H9 (cell line): ENCODE data around the gene CSTF3. TPM values are rescaled to one million over a fixed set of nuclear protein-coding genes. Genes with fewer than 3 reads are reported as not detected.

Source experiments
- DNase-seq: peaks from one replicate; pipeline ENCODE4 v3.0.0-alpha.2; 2017
- H2AFZ ChIP-seq: one replicate; pipeline ENCODE4 v1.6.1; 2013; ENCODE audit warnings: mild to moderate bottlenecking, low read length, control low read depth, moderate library complexity
- H2AK5ac ChIP-seq: 2 replicates; pipeline ENCODE4 v1.6.1; 2013; ENCODE audit warnings: low read length, control low read depth, mixed read lengths; ENCODE audit not compliant: insufficient read length
- H2BK120ac ChIP-seq: one replicate; pipeline ENCODE4 v1.6.1; 2013; ENCODE audit warnings: low read depth, mild to moderate bottlenecking, low read length, control low read depth, inconsistent platforms; ENCODE audit not compliant: poor library complexity, severe bottlenecking
- H2BK12ac ChIP-seq: 2 replicates; pipeline ENCODE4 v1.6.1; 2013; ENCODE audit warnings: low read length, control low read depth, mixed read lengths, low read depth; ENCODE audit not compliant: insufficient read length
- H2BK15ac ChIP-seq: 2 replicates; pipeline ENCODE4 v1.6.1; 2013; ENCODE audit warnings: low read depth, low read length, control low read depth
- H2BK20ac ChIP-seq: one replicate; pipeline ENCODE4 v1.6.1; 2013; ENCODE audit warnings: low read depth, mild to moderate bottlenecking, low read length, control low read depth, inconsistent platforms; ENCODE audit not compliant: poor library complexity, severe bottlenecking
- H2BK5ac ChIP-seq: 2 replicates; pipeline ENCODE4 v1.6.1; 2013; ENCODE audit warnings: low read length, control low read depth, mixed read lengths; ENCODE audit not compliant: insufficient read length
- H3K14ac ChIP-seq: 2 replicates; pipeline ENCODE4 v1.6.1; 2013; ENCODE audit warnings: low read length, control low read depth; ENCODE audit not compliant: insufficient read depth
- H3K18ac ChIP-seq: 2 replicates; pipeline ENCODE4 v1.6.1; 2013; ENCODE audit warnings: low read depth, mild to moderate bottlenecking, mixed read lengths, low read length, control low read depth; ENCODE audit not compliant: insufficient read length
- H3K23ac ChIP-seq: 2 replicates; pipeline ENCODE4 v1.6.1; 2013; ENCODE audit warnings: low read length, control low read depth, mixed read lengths, low read depth; ENCODE audit not compliant: insufficient read length
- H3K23me2 ChIP-seq: 2 replicates; pipeline ENCODE4 v1.6.1; 2013; ENCODE audit warnings: low read depth, mild to moderate bottlenecking, mixed read lengths, low read length, control low read depth; ENCODE audit not compliant: insufficient read length, poor library complexity, severe bottlenecking
- H3K27ac ChIP-seq: 2 replicates; pipeline ENCODE4 v1.5.1; 2013; ENCODE audit warnings: low read length, control low read depth, mixed read lengths, low read depth; ENCODE audit not compliant: insufficient read length
- H3K27me3 ChIP-seq: 2 replicates; pipeline ENCODE4 v1.6.1; 2013; ENCODE audit warnings: low read length, control low read depth, inconsistent platforms; ENCODE audit not compliant: insufficient read depth
- H3K4ac ChIP-seq: 2 replicates; pipeline ENCODE4 v1.6.1; 2013; ENCODE audit warnings: low read depth, mild to moderate bottlenecking, control low read depth, inconsistent platforms, low read length, moderate library complexity
- H3K4me1 ChIP-seq: 2 replicates; pipeline ENCODE4 v1.6.1; 2013; ENCODE audit warnings: low read length, control low read depth, inconsistent platforms; ENCODE audit not compliant: insufficient read depth
- H3K4me2 ChIP-seq: 2 replicates; pipeline ENCODE4 v1.6.1; 2013; ENCODE audit warnings: low read length, control low read depth, mixed read lengths; ENCODE audit not compliant: insufficient read length, insufficient read depth
- H3K56ac ChIP-seq: 2 replicates; pipeline ENCODE4 v1.6.1; 2013; ENCODE audit warnings: low read depth, mild to moderate bottlenecking, mixed read lengths, low read length, control low read depth; ENCODE audit not compliant: insufficient read length
- H3K79me1 ChIP-seq: 2 replicates; pipeline ENCODE4 v1.6.1; 2013; ENCODE audit warnings: low read depth, mild to moderate bottlenecking, moderate library complexity, low read length, control low read depth, inconsistent platforms; ENCODE audit not compliant: insufficient read depth, poor library complexity, severe bottlenecking
- H3K79me2 ChIP-seq: 2 replicates; pipeline ENCODE4 v1.6.1; 2013; ENCODE audit warnings: low read length, control low read depth, inconsistent platforms; ENCODE audit not compliant: insufficient read depth
- H3K9ac ChIP-seq: 2 replicates; pipeline ENCODE4 v1.6.1; 2013; ENCODE audit warnings: low read length, control low read depth, mixed read lengths; ENCODE audit not compliant: insufficient read length; ENCODE audit errors: extremely low read depth
- H3K9me3 ChIP-seq: one replicate; pipeline ENCODE4 v1.6.1; 2013; ENCODE audit warnings: low read depth, low read length, inconsistent platforms; ENCODE audit not compliant: control insufficient read depth
- H3T11ph ChIP-seq: one replicate; pipeline ENCODE4 v1.6.1; 2013; ENCODE audit warnings: mild to moderate bottlenecking, low read length, control low read depth, inconsistent platforms
- H4K20me1 ChIP-seq: one replicate; pipeline ENCODE4 v1.6.1; 2013; ENCODE audit not compliant: control insufficient read depth, insufficient read length, insufficient read depth
- H4K5ac ChIP-seq: 2 replicates; pipeline ENCODE4 v1.6.1; 2013; ENCODE audit warnings: low read depth, mild to moderate bottlenecking, mixed read lengths, low read length, control low read depth; ENCODE audit not compliant: insufficient read length
- H4K8ac ChIP-seq: replicated peaks from 2 replicates; pipeline ENCODE4 v1.6.1; 2013; ENCODE audit warnings: low read length, control low read depth, mixed read lengths, low read depth; ENCODE audit not compliant: insufficient read length
- H4K91ac ChIP-seq: 2 replicates; pipeline ENCODE4 v1.6.1; 2013; ENCODE audit warnings: low read depth, mild to moderate bottlenecking, moderate library complexity, mixed read lengths, low read length, control low read depth; ENCODE audit not compliant: insufficient read length
- H3K27ac Mint-ChIP-seq, 3 experiments: 2 replicates in 2 of 3; 3 replicates in 1 of 3; pipeline ENCODE4 v1.8.0; 2020 to 2021; ENCODE audit warnings: mixed read lengths in 3 of 3, mild to moderate bottlenecking in 1 of 3, moderate library complexity in 1 of 3
- H3K27me3 Mint-ChIP-seq: 2 replicates; pipeline ENCODE4 v1.8.0; 2021; ENCODE audit warnings: low read depth, mild to moderate bottlenecking, moderate library complexity, mixed read lengths
- H3K36me3 Mint-ChIP-seq, 3 experiments: 2 replicates in 2 of 3; 3 replicates in 1 of 3; pipeline ENCODE4 v1.8.0; 2020 to 2021; ENCODE audit warnings: low read depth in 3 of 3, mixed read lengths in 3 of 3; ENCODE audit not compliant: insufficient read depth in 1 of 3
- H3K4me1 Mint-ChIP-seq, 2 experiments: 2 replicates each; pipeline ENCODE4 v1.8.0; 2020; ENCODE audit warnings: mixed read lengths in 2 of 2
- H3K4me3 Mint-ChIP-seq, 2 experiments: 2 replicates in 1 of 2; 3 replicates in 1 of 2; pipeline ENCODE4 v1.8.0; 2020 to 2021; ENCODE audit warnings: mild to moderate bottlenecking in 2 of 2, mixed read lengths in 2 of 2, moderate library complexity in 1 of 2
- H3K9me3 Mint-ChIP-seq, 2 experiments: 2 replicates in 1 of 2; 3 replicates in 1 of 2; pipeline ENCODE4 v1.8.0; 2020; ENCODE audit warnings: mild to moderate bottlenecking in 2 of 2, mixed read lengths in 2 of 2, moderate library complexity in 1 of 2
- CTCF ChIP-seq: fragments of 200-600 bp; sonication (generic); conservative IDR thresholded peaks from 3 replicates; pipeline ENCODE4 v1.8.0; 2021; ENCODE audit warnings: antibody characterized with exemption, mild to moderate bottlenecking
- total RNA-seq: library from RNA; stranded (reverse); gene quantifications from 2 replicates; pipeline ENCODE4 v1.2.1, GENCODE V29; 2021

The CSTF3 gene
- total RNA-seq, 1 experiment from 2014 or later, result 41.5 TPM

DNA sequence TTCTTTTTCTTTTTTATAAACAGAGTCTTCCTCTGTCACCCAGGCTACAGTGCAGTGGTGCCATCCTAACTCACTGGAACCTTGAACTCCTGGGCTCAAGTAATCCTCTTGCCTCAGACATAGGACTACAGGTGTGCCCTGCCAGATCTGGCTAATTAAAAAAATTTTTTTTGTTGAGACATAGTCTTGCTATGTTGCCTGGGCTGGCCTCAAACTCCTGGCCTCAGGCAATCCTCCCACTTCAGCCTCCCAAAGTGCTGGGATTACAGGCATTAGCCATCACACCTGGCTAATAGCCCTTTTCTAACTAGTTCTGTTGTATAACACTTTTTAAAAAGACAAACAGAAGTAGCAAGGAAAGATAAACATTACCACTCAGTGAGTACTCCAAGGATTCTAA is 57.4 kb downstream of the CSTF3 start:
- Histone ChIP-seq H3K4me1 (no peaks in the 10 kb centered on the region), H3T11ph (no peak overlapping the region), H4K20me1 (no peaks in the 10 kb centered on the region), H2BK120ac (no peak overlapping the region), H2BK5ac (no peak overlapping the region), H3K14ac (no peak overlapping the region), H2AFZ (no peak overlapping the region), H2BK15ac (no peak overlapping the region), H3K9ac (no peak overlapping the region), H2AK5ac (no peak overlapping the region), H2BK12ac (no peak overlapping the region), H3K27ac (no peak overlapping the region), H3K9me3 (no peaks in the 10 kb centered on the region), H2BK20ac (no peak overlapping the region), H3K18ac (no peak overlapping the region), H3K23ac (no peak overlapping the region), H3K79me2 (no peaks in the 10 kb centered on the region), H4K5ac (no peak overlapping the region), H3K56ac (no peak overlapping the region), H3K4ac (no peak overlapping the region), H3K23me2 (no peaks in the 10 kb centered on the region), H3K27me3 (no peaks in the 10 kb centered on the region), H3K79me1 (no peaks in the 10 kb centered on the region), H3K4me2 (no peak overlapping the region), H4K8ac (no peak overlapping the region), H4K91ac (no peak overlapping the region)
- no peaks in the 10 kb centered on the region for H3K4me1 Mint-ChIP-seq
- H3K4me3 Mint-ChIP-seq, result no peak overlapping the region
- peaks cover 18 to 48% (median 42%) of the 10 kb centered on the region in 3 experiments; a peak in 6 of 7 replicates for H3K36me3 Mint-ChIP-seq
- H3K27me3 Mint-ChIP-seq, result no peaks in the 10 kb centered on the region
- H3K27ac Mint-ChIP-seq, result no peak overlapping the region
- DNase-seq, result no peak
- H3K9me3 Mint-ChIP-seq, result no peaks in the 10 kb centered on the region
- no peak for TF ChIP-seq CTCF
